Parathyroid adenoma (tissue), 2 donors: ENCODE measurements around the gene ASTN2.

Source experiments
- H2AFZ ChIP-seq: fragments of 300-600 bp; sonication (generic); one replicate; pipeline ENCODE4 v1.7.0; 2017; ENCODE audit warnings: antibody characterized with exemption, mild to moderate bottlenecking
- H3K27ac ChIP-seq: fragments of 300-600 bp; sonication (generic); one replicate; pipeline ENCODE4 v1.7.0; 2017
- H3K27me3 ChIP-seq: fragments of 300-600 bp; sonication (generic); one replicate; pipeline ENCODE4 v1.7.0; 2017; ENCODE audit warnings: low read length; ENCODE audit not compliant: control insufficient read depth, insufficient read depth
- H3K36me3 ChIP-seq: fragments of 300-600 bp; sonication (generic); one replicate; pipeline ENCODE4 v1.7.0; 2017; ENCODE audit warnings: low read length; ENCODE audit not compliant: control insufficient read depth, insufficient read depth
- H3K4me1 ChIP-seq: fragments of 300-600 bp; sonication (generic); one replicate; pipeline ENCODE4 v1.7.0; 2017; ENCODE audit warnings: control low read depth
- H3K4me2 ChIP-seq: fragments of 300-600 bp; sonication (generic); one replicate; pipeline ENCODE4 v1.7.0; 2017; ENCODE audit warnings: low read length
- H3K4me3 ChIP-seq: fragments of 300-600 bp; sonication (generic); one replicate; pipeline ENCODE4 v1.7.0; 2017; ENCODE audit warnings: low read depth, low read length
- H3K79me2 ChIP-seq: fragments of 300-600 bp; sonication (generic); one replicate; pipeline ENCODE4 v1.7.0; 2017; ENCODE audit warnings: control low read depth
- H3K9ac ChIP-seq: fragments of 300-600 bp; sonication (generic); one replicate; pipeline ENCODE4 v1.7.0; 2017; ENCODE audit warnings: mild to moderate bottlenecking
- H3K9me3 ChIP-seq: fragments of 300-600 bp; sonication (generic); one replicate; pipeline ENCODE4 v1.7.0; 2017; ENCODE audit warnings: low read length; ENCODE audit not compliant: control insufficient read depth
- TF ChIP-seq, protein P1 (sequence below): fragments of 300-600 bp; sonication (generic); IDR thresholded peaks from one replicate; pipeline ENCODE4 v1.7.0; 2017; ENCODE audit warnings: antibody characterized with exemption, mild to moderate bottlenecking
- donor health status: primary hyperparathyroidism.

Gene ASTN2

GRCh38 chr9:117123729-117124128, 291.1 kb downstream of the ASTN2 start:
- H2AFZ ChIP-seq, result no peak overlapping the region
- no peaks in the 10 kb centered on the region for H3K9me3 ChIP-seq
- H3K4me3 ChIP-seq, result no peak overlapping the region
- no peak overlapping the region for H3K9ac ChIP-seq
- H3K79me2 ChIP-seq, result no peaks in the 10 kb centered on the region
- H3K4me1 ChIP-seq, result no peaks in the 10 kb centered on the region
- TF ChIP-seq, protein P1, sequence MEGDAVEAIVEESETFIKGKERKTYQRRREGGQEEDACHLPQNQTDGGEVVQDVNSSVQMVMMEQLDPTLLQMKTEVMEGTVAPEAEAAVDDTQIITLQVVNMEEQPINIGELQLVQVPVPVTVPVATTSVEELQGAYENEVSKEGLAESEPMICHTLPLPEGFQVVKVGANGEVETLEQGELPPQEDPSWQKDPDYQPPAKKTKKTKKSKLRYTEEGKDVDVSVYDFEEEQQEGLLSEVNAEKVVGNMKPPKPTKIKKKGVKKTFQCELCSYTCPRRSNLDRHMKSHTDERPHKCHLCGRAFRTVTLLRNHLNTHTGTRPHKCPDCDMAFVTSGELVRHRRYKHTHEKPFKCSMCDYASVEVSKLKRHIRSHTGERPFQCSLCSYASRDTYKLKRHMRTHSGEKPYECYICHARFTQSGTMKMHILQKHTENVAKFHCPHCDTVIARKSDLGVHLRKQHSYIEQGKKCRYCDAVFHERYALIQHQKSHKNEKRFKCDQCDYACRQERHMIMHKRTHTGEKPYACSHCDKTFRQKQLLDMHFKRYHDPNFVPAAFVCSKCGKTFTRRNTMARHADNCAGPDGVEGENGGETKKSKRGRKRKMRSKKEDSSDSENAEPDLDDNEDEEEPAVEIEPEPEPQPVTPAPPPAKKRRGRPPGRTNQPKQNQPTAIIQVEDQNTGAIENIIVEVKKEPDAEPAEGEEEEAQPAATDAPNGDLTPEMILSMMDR, result no peak
- no peaks in the 10 kb centered on the region for H3K36me3 ChIP-seq
- H3K27ac ChIP-seq, result no peak overlapping the region
- no peak overlapping the region for H3K4me2 ChIP-seq
- H3K27me3 ChIP-seq, result no peaks in the 10 kb centered on the region

DNA sequence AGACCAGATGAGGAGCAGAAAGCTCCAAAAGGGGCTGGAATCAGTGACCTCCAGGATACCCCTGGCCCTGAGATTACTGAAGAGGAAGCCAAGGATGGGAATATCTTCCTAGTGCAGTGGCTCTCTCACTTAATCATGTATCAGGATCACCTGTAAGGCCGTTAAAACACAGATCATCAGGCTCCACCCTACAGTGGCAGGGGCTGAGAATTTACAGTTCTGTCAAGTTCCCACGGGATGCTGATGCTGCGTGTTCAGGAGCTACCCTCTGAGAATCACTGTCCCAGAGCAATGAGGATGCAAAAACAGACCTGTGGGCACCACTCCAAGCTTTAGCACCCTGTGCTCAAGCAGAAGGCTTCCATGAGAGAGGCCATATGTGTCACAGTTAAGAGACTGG, 291.9 kb downstream of the ASTN2 start:
- no peak overlapping the region for H3K9ac ChIP-seq
- no peak overlapping the region for H3K4me2 ChIP-seq
- H3K27ac ChIP-seq, result no peak overlapping the region
- H3K9me3 ChIP-seq, result no peaks in the 10 kb centered on the region
- H3K4me1 ChIP-seq, result no peaks in the 10 kb centered on the region
- no peaks in the 10 kb centered on the region for H3K79me2 ChIP-seq
- TF ChIP-seq, protein P1, result no peak
- H3K4me3 ChIP-seq, result no peak overlapping the region
- no peaks in the 10 kb centered on the region for H3K36me3 ChIP-seq
- no peak overlapping the region for H2AFZ ChIP-seq
- H3K27me3 ChIP-seq, result no peaks in the 10 kb centered on the region

DNA sequence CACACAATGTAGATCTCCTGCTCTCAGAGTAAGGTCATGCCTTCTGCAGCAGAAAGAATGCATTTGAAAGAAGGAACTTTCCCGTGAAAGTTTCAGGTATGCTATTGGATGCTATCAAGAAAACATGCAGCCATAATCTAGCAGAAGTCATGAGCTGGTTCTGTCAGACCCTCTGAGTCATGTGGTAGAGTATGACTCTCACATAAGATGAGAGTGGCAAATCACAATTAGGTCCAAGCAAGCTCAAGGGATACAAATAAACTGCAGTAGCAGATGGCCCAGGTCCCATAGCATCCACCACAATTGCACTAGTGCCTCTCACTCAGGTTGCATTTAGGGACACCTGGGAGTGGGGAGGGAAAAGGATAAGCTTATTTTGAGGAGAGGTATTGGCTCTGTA, 292.8 kb downstream of the ASTN2 start:
- H3K4me2 ChIP-seq, result no peak overlapping the region
- no peak overlapping the region for H3K4me3 ChIP-seq
- no peak overlapping the region for H3K9ac ChIP-seq
- no peaks in the 10 kb centered on the region for H3K4me1 ChIP-seq
- H3K27ac ChIP-seq, result no peak overlapping the region
- H3K79me2 ChIP-seq, result no peaks in the 10 kb centered on the region
- no peaks in the 10 kb centered on the region for H3K36me3 ChIP-seq
- TF ChIP-seq, protein P1, result no peak
- H3K27me3 ChIP-seq, result no peaks in the 10 kb centered on the region
- H3K9me3 ChIP-seq, result no peaks in the 10 kb centered on the region
- H2AFZ ChIP-seq, result no peak overlapping the region

DNA sequence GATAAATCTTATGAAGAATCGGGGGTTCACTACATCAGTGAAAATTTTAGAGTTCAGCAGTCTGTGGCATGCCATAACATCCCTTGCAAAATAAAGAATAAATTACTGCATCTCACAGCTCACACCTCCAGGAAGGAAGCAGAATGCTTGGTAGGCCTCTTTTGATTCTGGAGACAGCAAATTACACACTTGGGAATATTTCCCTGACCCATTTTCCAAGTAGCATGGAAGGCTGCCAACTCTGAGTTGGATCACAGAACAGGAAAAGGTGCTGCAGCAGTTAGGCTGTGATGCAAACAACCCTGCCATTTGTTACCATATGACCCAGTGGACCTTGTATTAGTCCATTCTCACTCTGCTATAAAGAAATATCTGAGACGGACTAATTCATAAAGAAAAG, 293.5 kb downstream of the ASTN2 start:
- H3K27ac ChIP-seq, result no peak overlapping the region
- no peak overlapping the region for H2AFZ ChIP-seq
- no peak overlapping the region for H3K9ac ChIP-seq
- H3K4me3 ChIP-seq, result no peak overlapping the region
- H3K4me2 ChIP-seq, result no peak overlapping the region
- H3K27me3 ChIP-seq, result no peaks in the 10 kb centered on the region
- H3K36me3 ChIP-seq, result no peaks in the 10 kb centered on the region
- H3K79me2 ChIP-seq, result no peaks in the 10 kb centered on the region
- H3K4me1 ChIP-seq, result no peaks in the 10 kb centered on the region
- no peaks in the 10 kb centered on the region for H3K9me3 ChIP-seq
- TF ChIP-seq, protein P1, result no peak

- H3K4me3 ChIP-seq, result no peak overlapping the region
- no peak overlapping the region for H3K4me2 ChIP-seq
- H3K36me3 ChIP-seq, result no peaks in the 10 kb centered on the region
- H3K27me3 ChIP-seq, result no peaks in the 10 kb centered on the region
- H3K79me2 ChIP-seq, result no peaks in the 10 kb centered on the region
- H3K9ac ChIP-seq, result no peak overlapping the region
- no peak overlapping the region for H3K27ac ChIP-seq
- TF ChIP-seq, protein P1, result no peak
- no peaks in the 10 kb centered on the region for H3K9me3 ChIP-seq
- H3K4me1 ChIP-seq, result no peaks in the 10 kb centered on the region
- no peak overlapping the region for H2AFZ ChIP-seq
Measured at GRCh38 chr9:117120061-117120460, 294.8 kb downstream of the ASTN2 start.
